GM12878 (cell line): Measurements from ENCODE around the gene SERTAD1. TPM values are rescaled to one million over a fixed set of nuclear protein-coding genes. Genes with fewer than 3 reads are reported as not detected.

Experiments
- ATAC-seq: fragments of 200-7000 bp; cut with Tn5 transposase; 3 replicates; pipeline ENCODE4 v1.9.1; 2020; ENCODE audit warnings: mild to moderate bottlenecking, moderate library complexity
- BruUV-seq: library from RNA; stranded (reverse); fragments of 400-500 nt; replicated peaks from 2 replicates; lab custom pipeline; 2021; lab: Mats Ljungman, UMichigan
- CTCF ChIA-PET: fragments of 300-600 bp; sonication (Branson Sonifier 250); formaldehyde crosslinking; extraction: SDS; loops from one replicate; lab custom pipeline; 2021; ENCODE audit warnings: inconsistent platforms; lab: Yijun Ruan, JAX
- POLR2A ChIA-PET: fragments of 350-600 bp; formaldehyde crosslinking; extraction: SDS; loops from one replicate; lab custom pipeline; 2021; ENCODE audit warnings: inconsistent platforms; lab: Charles Lee
- RAD21 ChIA-PET: fragments of 300-600 bp; sonication (Branson Sonifier 250); formaldehyde crosslinking; loops from one replicate; lab custom pipeline; 2023; ENCODE audit warnings: antibody characterized with exemption; ENCODE audit not compliant: unreplicated experiment; lab: Charles Lee
- SMC1A ChIA-PET: fragments of 300-600 bp; sonication (Branson Sonifier 250); formaldehyde crosslinking; loops from one replicate; lab custom pipeline; 2023; ENCODE audit not compliant: unreplicated experiment, uncharacterized antibody; lab: Charles Lee
- DNase-seq: peaks from one replicate; pipeline ENCODE4 v3.0.0-alpha.2; 2011; ENCODE audit warnings: low read depth, low spot score
- FAIRE-seq: peaks from 3 replicates; lab custom pipeline; 2011; peaks lifted over from hg19 to GRCh38; lab: Jason Lieb, UNC
- H2AFZ ChIP-seq: 2 replicates; pipeline ENCODE4 v1.6.0; 2011; ENCODE audit warnings: low read depth, low read length, control low read depth; ENCODE audit not compliant: control insufficient read depth
- H3K27ac ChIP-seq: 2 replicates; pipeline ENCODE4 v1.5.1; 2011; ENCODE audit warnings: control low read depth; ENCODE audit not compliant: control insufficient read depth, insufficient read depth
- H3K27me3 ChIP-seq, 2 experiments: replicated peaks in 1 of 2; 2 replicates each; pipeline versions ENCODE4 v1.6.0 to v1.6.1; 2011; ENCODE audit warnings: low read length in 1 of 2; ENCODE audit not compliant: control insufficient read depth in 2 of 2, insufficient read depth in 2 of 2
- H3K36me3 ChIP-seq, 2 experiments: 2 replicates each; pipeline ENCODE4 v1.5.1; 2011; ENCODE audit warnings: low read length in 1 of 2; ENCODE audit not compliant: control insufficient read depth in 2 of 2, insufficient read depth in 2 of 2
- H3K4me1 ChIP-seq: 2 replicates; pipeline ENCODE4 v1.6.1; 2011; ENCODE audit warnings: mild to moderate bottlenecking, low read length, moderate library complexity, mixed read lengths; ENCODE audit not compliant: control insufficient read depth, insufficient read depth
- H3K4me2 ChIP-seq: 2 replicates; pipeline ENCODE4 v1.6.0; 2011; ENCODE audit warnings: control low read depth; ENCODE audit not compliant: control insufficient read depth, insufficient read depth
- H3K4me3 ChIP-seq: fragments of 200-600 bp; sonication (generic); 2 replicates; pipeline ENCODE4 v1.5.1; 2016
- H3K79me2 ChIP-seq: 2 replicates; pipeline ENCODE4 v1.6.0; 2011; ENCODE audit warnings: low read length; ENCODE audit not compliant: control insufficient read depth, insufficient read depth
- H3K9ac ChIP-seq: 2 replicates; pipeline ENCODE4 v1.8.0; 2011; ENCODE audit warnings: low read length, control low read depth, mixed read lengths; ENCODE audit not compliant: control insufficient read depth, insufficient read depth
- H3K9me3 ChIP-seq: replicated peaks from 3 replicates; pipeline ENCODE4 v1.5.1; 2011; ENCODE audit warnings: mild to moderate bottlenecking, low read length; ENCODE audit not compliant: control insufficient read depth, insufficient read depth
- H4K20me1 ChIP-seq: 2 replicates; pipeline ENCODE4 v1.6.0; 2011; ENCODE audit not compliant: control insufficient read depth, insufficient read depth
- CBX3 ChIP-seq: fragments of 200-600 bp; sonication (generic); IDR thresholded peaks from 2 replicates; pipeline ENCODE4 v1.6.1; 2016; ENCODE audit warnings: low read depth, borderline replicate concordance
- MLLT1 ChIP-seq: fragments of 450-650 bp; IDR thresholded peaks from 2 replicates; pipeline ENCODE4 v1.6.1; 2016; ENCODE audit warnings: mild to moderate bottlenecking
- MTA2 ChIP-seq: fragments of 450-650 bp; IDR thresholded peaks from 2 replicates; pipeline ENCODE4 v1.6.1; 2016; ENCODE audit warnings: low read depth, mild to moderate bottlenecking, moderate library complexity
- RFX5 ChIP-seq: IDR thresholded peaks from 2 replicates; pipeline ENCODE4 v1.6.1; 2011; ENCODE audit warnings: low read depth, low read length, improper control_type of control experiment
- SREBF2 ChIP-seq: IDR thresholded peaks from 2 replicates; pipeline ENCODE4 v1.6.1; 2012; ENCODE audit warnings: mild to moderate bottlenecking, low read length
- TCF12 ChIP-seq: IDR thresholded peaks from 2 replicates; pipeline ENCODE4 v1.6.1; 2011; ENCODE audit warnings: low read depth, mild to moderate bottlenecking, low read length
- YBX1 ChIP-seq: fragments of 450-650 bp; IDR thresholded peaks from 2 replicates; pipeline ENCODE4 v1.6.1; 2016; ENCODE audit warnings: antibody characterized with exemption
- ZBTB4 ChIP-seq: fragments of 450-650 bp; formaldehyde crosslinking; IDR thresholded peaks from 2 replicates; pipeline ENCODE4 v1.4.0; 2022; ENCODE audit warnings: mild to moderate bottlenecking, moderate library complexity
- WGBS: methylation state at CpG from one replicate; pipeline ENCODE4 v1.1.6; 2016; ENCODE audit warnings: low lambda C conversion rate; ENCODE audit not compliant: insufficient replicate concordance, insufficient coverage; ENCODE audit errors: missing lambda C conversion rate; 5-methylcytosine and 5-hydroxymethylcytosine counted together
- in situ Hi-C: fragments of 300-500 bp; cut with MboI; formaldehyde crosslinking; loops from 9 replicates; pipeline ENCODE4 v1.14.3; 2018; ENCODE audit warnings: mixed read lengths
- intact Hi-C: fragments of 100-400 bp; cut with micrococcal nuclease; formaldehyde crosslinking; loops from one replicate; pipeline ENCODE4 v1.14.2; 2022; ENCODE audit not compliant: unreplicated experiment
- polyA plus RNA-seq, 11 experiments: library from polyadenylated mRNA; depleted of rRNA in 4 of 11; unstranded in 6 of 11; stranded (reverse) in 5 of 11; fragments of >200 nt; fragmentation: Nextera tagmentation in 4 of 11; fragmentation: Illumina TruSeq in 1 of 11; extraction: Ambion mirVana in 4 of 11; extraction: Trizol in 1 of 11; gene quantifications; 1 replicate in 1 of 11; 2 replicates in 10 of 11; pipeline versions ENCODE4 v1.2.1 to v1.2.3, GENCODE V29; 2011 to 2016; ENCODE audit warnings: inconsistent platforms in 2 of 11, missing spikeins in 2 of 11, low read depth in 1 of 11
- total RNA-seq, 4 experiments: library from RNA; depleted of rRNA in 3 of 4; stranded (reverse); fragments of >200 nt in 3 of 4; fragmentation: Illumina TruSeq in 1 of 4; extraction: Trizol in 1 of 4; gene quantifications; 2 replicates each; pipeline versions ENCODE4 v1.2.1 to v1.2.3, GENCODE V29; 2013 to 2021

SERTAD1 gene
- total and polyA plus RNA-seq, 10 of the 15 experiments (the other 5 are each of a cell fraction or from before 2014, with no cell fraction given) = 0.23 to 14.2 (median 8.0) TPM

- SMC1A ChIA-PET = interaction anchor here (1.1 to 2.3 kb wide), 6 partner anchors 10 to 117 kb away, joined by 3 to 35 read pairs (median 9); partner anchors contain the start of gene SERTAD3
- Histone ChIP-seq H3K27ac (no peak overlapping the region), H3K79me2 (peaks cover 27% of the 10 kb centered on the region), H3K9ac (0 out of 2 replicates have a peak overlapping the region, but pooled peaks have one; percentile 77), H4K20me1 (no peaks in the 10 kb centered on the region), H3K36me3 (peaks cover 0 to 6% of the 10 kb centered on the region in 2 experiments; a peak in 2 of 4 replicates), H2AFZ (no peak overlapping the region), H3K4me1 (peaks cover 5% of the 10 kb centered on the region)
- FAIRE-seq = no peak
- intact Hi-C loops = loop anchor here (1.0 kb wide), 1 partner anchor 22 kb away; the partner anchor contains the start of gene SERTAD3
- no peak for ATAC-seq
- no peak for TF ChIP-seq ZBTB4
- 0 out of 2 replicates have a peak, but pooled peaks have one; percentile 40 for TF ChIP-seq MLLT1
- TF ChIP-seq MTA2 = no peak
- TF ChIP-seq TCF12 = no peak
- no peak for TF ChIP-seq YBX1
- TF ChIP-seq RFX5 = no peak
- TF ChIP-seq CBX3 = no peak
- TF ChIP-seq SREBF2 = no peak
- TF ChIP-seq, all 136 proteins: peak for 1
- in situ Hi-C loops = no loop called here
- 95% methylated on average over 16 of the region's 16 CpGs for WGBS
- ChIA-PET RAD21 (interaction anchor here (1.3 to 2.7 kb wide), 7 partner anchors 11 to 74 kb away, joined by 3 to 35 read pairs (median 12); partner anchors contain the start of genes BLVRB, PLD3 and SERTAD3), POLR2A (interaction anchor here (0.7 to 5.5 kb wide), 6 partner anchors 10 to 74 kb away, joined by 3 to 55 read pairs (median 6); partner anchors contain the start of genes C19orf47, PLD3 and SERTAD3), CTCF (interaction anchor here (0.6 to 7.1 kb wide), 6 partner anchors 11 to 108 kb away, joined by 3 to 67 read pairs (median 24); partner anchors contain the start of genes BLVRB and SERTAD3)
- H3K4me2 ChIP-seq = no peak overlapping the region; the same call in 1 of the 2 replicates
- DNase-seq = no peak
- BruUV-seq = no TSS peak
- H3K9me3 ChIP-seq = no peaks in the 10 kb centered on the region
- H3K4me3 ChIP-seq = no peak overlapping the region
- no peaks in the 10 kb centered on the region for H3K27me3 ChIP-seq
These were observed 3.6 kb downstream of the SERTAD1 start for GRCh38 chr19:40421993-40422747.
